HG03039 (cell line): ENCODE data around the gene NPPB.
"Not testable (repeated sequence)": the region's sequence is repeated elsewhere in the genome, so short reads cannot be mapped to it uniquely, and the experiment has no call there.

ENCODE experiments used
- ATAC-seq: cut with Tn5 transposase; IDR thresholded peaks from one replicate; pipeline ENCODE4 v1.9.1; 2021; ENCODE audit warnings: mild to moderate bottlenecking, moderate library complexity; ENCODE audit not compliant: unreplicated experiment

NPPB gene

GRCh38 chr1:11858613-11858967, at the start of gene NPPB:
Gene NPPB, minus strand, starts transcription at chr1:11858945. Its CDS starts 112 bp downstream, at chr1:11858833.
- no peak for ATAC-seq

- peak; percentile 40 for ATAC-seq
Observed at GRCh38 chr1:11908095-11908675, 49.4 kb upstream of the NPPB start.

GRCh38 chr1:11907275-11908094, 48.7 kb upstream of the NPPB start:
- peak; percentile 37 for ATAC-seq

- no peak for ATAC-seq
Observed at GRCh38 chr1:11906870-11907269, 48.1 kb upstream of the NPPB start.

- ATAC-seq: no peak
Observed at GRCh38 chr1:11904978-11905377, 46.2 kb upstream of the NPPB start.

- not testable (repeated sequence) for ATAC-seq
Observed at GRCh38 chr1:11904156-11904555, 45.4 kb upstream of the NPPB start.

- no peak for ATAC-seq
Observed at GRCh38 chr1:11903210-11903609, 44.5 kb upstream of the NPPB start.

- ATAC-seq: not testable (repeated sequence)
Observed at GRCh38 chr1:11901446-11901845, 42.7 kb upstream of the NPPB start.

- no peak for ATAC-seq
Observed at GRCh38 chr1:11898831-11899467, 40.2 kb upstream of the NPPB start.

GRCh38 chr1:11898086-11898785, 39.5 kb upstream of the NPPB start:
- ATAC-seq: no peak

GRCh38 chr1:11894501-11894900, 35.8 kb upstream of the NPPB start:
- ATAC-seq: not testable (repeated sequence)

GRCh38 chr1:11893907-11894251, 35.1 kb upstream of the NPPB start:
- no peak for ATAC-seq

- ATAC-seq: no peak
Observed at GRCh38 chr1:11891433-11892186, 32.9 kb upstream of the NPPB start.

GRCh38 chr1:11888877-11889208, 30.1 kb upstream of the NPPB start:
- ATAC-seq: no peak

GRCh38 chr1:11888206-11888876, 29.6 kb upstream of the NPPB start:
- no peak for ATAC-seq

- ATAC-seq: no peak
Observed at GRCh38 chr1:11887666-11888007, 28.9 kb upstream of the NPPB start.

- no peak for ATAC-seq
Observed at GRCh38 chr1:11886986-11887665, 28.4 kb upstream of the NPPB start.

GRCh38 chr1:11885916-11886315, 27.2 kb upstream of the NPPB start:
- ATAC-seq: no peak

- no peak for ATAC-seq
Observed at GRCh38 chr1:11882814-11883538, 24.2 kb upstream of the NPPB start.
